ENCODE data around the gene CA6. TPM values are rescaled to one million over a fixed set of nuclear protein-coding genes. Genes with fewer than 3 reads are reported as not detected.

The CA6 gene
- total RNA-seq, 1 donor from 2014 or later, result 0.55 TPM

Other genes starting within 250 kb of the CA6 start
- gene RERE, start 128.2 kb upstream of the CA6 start, total RNA-seq, result 76.0 and 77.0 TPM in 2 replicates
- gene ENO1, start 67.2 kb upstream of the CA6 start, total RNA-seq, result 3,071 and 3,101 TPM in 2 replicates
- gene SLC2A7, start 80.6 kb downstream of the CA6 start, total RNA-seq, result not detected in 2 replicates
- 0.05 TPM in 1 of 2 replicates, not detected in the other for gene SLC2A5, start 123.8 kb downstream of the CA6 start, total RNA-seq
- 4.3 and 4.9 TPM in 2 replicates for gene GPR157, start 183.2 kb downstream of the CA6 start, total RNA-seq